WTC11 (cell line): Measurements from ENCODE around the gene KCNG3. TPM values are rescaled to one million over a fixed set of nuclear protein-coding genes. Genes with fewer than 3 reads are reported as not detected.

Source experiments
- ATAC-seq: fragments of 200-7000 bp; cut with Tn5 transposase; 2 replicates; pipeline ENCODE4 v1.10.0; 2021; ENCODE audit warnings: mild to moderate bottlenecking, moderate library complexity
- Bru-seq: library from RNA; stranded (reverse); fragments of 400-500 nt; gene quantifications from one replicate; lab custom pipeline; 2021; lab: Mats Ljungman, UMichigan
- CTCF ChIA-PET: fragments of 300-600 bp; sonication (Branson Sonifier 250); formaldehyde crosslinking; loops from one replicate; lab custom pipeline; 2021; ENCODE audit warnings: antibody characterized with exemption; lab: Charles Lee
- POLR2A ChIA-PET: fragments of 350-600 bp; sonication (Branson Sonifier 250); formaldehyde crosslinking; loops from one replicate; lab custom pipeline; 2021; ENCODE audit warnings: antibody characterized with exemption; lab: Charles Lee
- DNase-seq: peaks from one replicate; pipeline ENCODE4 v3.0.0; 2021; ENCODE audit warnings: low spot score
- H3K27ac Mint-ChIP-seq: 2 replicates; pipeline ENCODE4 v1.8.0; 2021; ENCODE audit warnings: mixed read lengths
- H3K27me3 Mint-ChIP-seq: 2 replicates; pipeline ENCODE4 v1.8.0; 2021; ENCODE audit warnings: low read depth, mild to moderate bottlenecking, moderate library complexity, mixed read lengths
- H3K36me3 Mint-ChIP-seq: 2 replicates; pipeline ENCODE4 v1.8.0; 2021; ENCODE audit warnings: mixed read lengths
- H3K4me1 Mint-ChIP-seq: 2 replicates; pipeline ENCODE4 v1.8.0; 2022; ENCODE audit warnings: mixed read lengths
- H3K4me3 Mint-ChIP-seq: 2 replicates; pipeline ENCODE4 v1.8.0; 2021; ENCODE audit warnings: mild to moderate bottlenecking, moderate library complexity, mixed read lengths
- H3K9me3 Mint-ChIP-seq: 2 replicates; pipeline ENCODE4 v1.8.0; 2021; ENCODE audit warnings: mixed read lengths
- ARID4B ChIP-seq: sonication (generic); formaldehyde crosslinking; IDR thresholded peaks from 2 replicates; pipeline ENCODE4 v1.8.0; 2023; ENCODE audit warnings: missing genetic modification reagents, mild to moderate bottlenecking, borderline replicate concordance
- ATF3 ChIP-seq: sonication (generic); formaldehyde crosslinking; conservative IDR thresholded peaks from 2 replicates; pipeline ENCODE4 v1.8.1; 2022; ENCODE audit warnings: mild to moderate bottlenecking, missing genetic modification reagents
- CREB1 ChIP-seq: sonication (generic); formaldehyde crosslinking; IDR thresholded peaks from 2 replicates; pipeline ENCODE4 v1.8.0; 2023; ENCODE audit warnings: mild to moderate bottlenecking, missing genetic modification reagents
- ELF4 ChIP-seq: sonication (generic); formaldehyde crosslinking; IDR thresholded peaks from 2 replicates; pipeline ENCODE4 v1.8.1; 2022; ENCODE audit warnings: low read depth, mild to moderate bottlenecking, moderate library complexity, missing genetic modification reagents
- EMX1 ChIP-seq: fragments of 250-450 bp; sonication (Bioruptor Pico); IDR thresholded peaks from 2 replicates; pipeline ENCODE4 v1.8.0; 2021; ENCODE audit warnings: mild to moderate bottlenecking
- ETV6 ChIP-seq: sonication (generic); formaldehyde crosslinking; IDR thresholded peaks from 2 replicates; pipeline ENCODE4 v1.8.1; 2022; ENCODE audit warnings: mild to moderate bottlenecking, missing genetic modification reagents
- FOXK1 ChIP-seq: sonication (generic); formaldehyde crosslinking; IDR thresholded peaks from 2 replicates; pipeline ENCODE4 v1.8.0; 2022; ENCODE audit warnings: mild to moderate bottlenecking, moderate library complexity, missing genetic modification reagents
- PRRX2 ChIP-seq: fragments of 250-450 bp; sonication (Bioruptor Pico); IDR thresholded peaks from 2 replicates; pipeline ENCODE4 v1.8.0; 2021; ENCODE audit warnings: mild to moderate bottlenecking
- SP1 ChIP-seq: sonication (generic); formaldehyde crosslinking; conservative IDR thresholded peaks from 2 replicates; pipeline ENCODE4 v1.8.1; 2022; ENCODE audit warnings: missing genetic modification reagents
- TCF7 ChIP-seq: sonication (generic); formaldehyde crosslinking; IDR thresholded peaks from 2 replicates; pipeline ENCODE4 v1.8.0; 2022; ENCODE audit warnings: mild to moderate bottlenecking, low read depth, missing genetic modification reagents, moderate library complexity
- ZNF263 ChIP-seq: sonication (generic); formaldehyde crosslinking; IDR thresholded peaks from 2 replicates; pipeline ENCODE4 v1.8.1; 2022; ENCODE audit warnings: low read depth, mild to moderate bottlenecking, moderate library complexity, missing genetic modification reagents
- ZNF281 ChIP-seq: sonication (generic); formaldehyde crosslinking; IDR thresholded peaks from 2 replicates; pipeline ENCODE4 v1.8.0; 2023; ENCODE audit warnings: mild to moderate bottlenecking, missing genetic modification reagents
- ZNF396 ChIP-seq: fragments of 250-450 bp; sonication (Bioruptor Pico); IDR thresholded peaks from 2 replicates; pipeline ENCODE4 v1.8.0; 2021; ENCODE audit warnings: mild to moderate bottlenecking, moderate library complexity, borderline replicate concordance
- ZNF425 ChIP-seq: fragments of 250-450 bp; sonication (Bioruptor Pico); conservative IDR thresholded peaks from 2 replicates; pipeline ENCODE4 v1.9.0; 2021; ENCODE audit warnings: mild to moderate bottlenecking
- ZNF512 ChIP-seq: sonication (generic); formaldehyde crosslinking; IDR thresholded peaks from 2 replicates; pipeline ENCODE4 v1.8.1; 2022; ENCODE audit warnings: missing genetic modification reagents, borderline replicate concordance
- long read RNA-seq, 3 experiments: library from RNA in 1 of 3; library from capped mRNA in 1 of 3; library from polyadenylated mRNA in 1 of 3; unstranded in 2 of 3; stranded (forward) in 1 of 3; transcript quantifications; one replicate each; pipeline ENCODE4 v2.0.0, GENCODE V29; 2021
- total RNA-seq: library from RNA; stranded (reverse); gene quantifications from 3 replicates; pipeline ENCODE4 v1.2.3, GENCODE V29; 2021
- TF ChIP-seq, protein P1 (sequence below): sonication (generic); formaldehyde crosslinking; IDR thresholded peaks from 2 replicates; pipeline ENCODE4 v1.8.1; 2023; ENCODE audit warnings: mild to moderate bottlenecking, moderate library complexity, missing genetic modification reagents

The KCNG3 gene
- 12.9 to 15.5 TPM (median 13.1 TPM) in 3 replicates for total RNA-seq
- percentile 76 among the genes with signal in this experiment for Bru-seq, nascent RNA
- long read RNA-seq, experiment 1, transcript KCNG3-202 (2 exons, 3,656 nt) = major isoform, 8 of 19 reads
- long read RNA-seq, experiment 1, partial matches to known transcripts = 0 of 19 reads
- long read RNA-seq, experiment 1, other reads (novel, unspliced or antisense) = 9 of 19 reads
- long read RNA-seq, experiment 2, partial matches to known transcripts = 0 of 10 reads
- long read RNA-seq, experiment 2, other reads (novel, unspliced or antisense) = 6 of 10 reads
- long read RNA-seq, experiment 3, partial matches to known transcripts = 0 of 2 reads
- long read RNA-seq, experiment 3, other reads (novel, unspliced or antisense) = 2 of 2 reads

DNA sequence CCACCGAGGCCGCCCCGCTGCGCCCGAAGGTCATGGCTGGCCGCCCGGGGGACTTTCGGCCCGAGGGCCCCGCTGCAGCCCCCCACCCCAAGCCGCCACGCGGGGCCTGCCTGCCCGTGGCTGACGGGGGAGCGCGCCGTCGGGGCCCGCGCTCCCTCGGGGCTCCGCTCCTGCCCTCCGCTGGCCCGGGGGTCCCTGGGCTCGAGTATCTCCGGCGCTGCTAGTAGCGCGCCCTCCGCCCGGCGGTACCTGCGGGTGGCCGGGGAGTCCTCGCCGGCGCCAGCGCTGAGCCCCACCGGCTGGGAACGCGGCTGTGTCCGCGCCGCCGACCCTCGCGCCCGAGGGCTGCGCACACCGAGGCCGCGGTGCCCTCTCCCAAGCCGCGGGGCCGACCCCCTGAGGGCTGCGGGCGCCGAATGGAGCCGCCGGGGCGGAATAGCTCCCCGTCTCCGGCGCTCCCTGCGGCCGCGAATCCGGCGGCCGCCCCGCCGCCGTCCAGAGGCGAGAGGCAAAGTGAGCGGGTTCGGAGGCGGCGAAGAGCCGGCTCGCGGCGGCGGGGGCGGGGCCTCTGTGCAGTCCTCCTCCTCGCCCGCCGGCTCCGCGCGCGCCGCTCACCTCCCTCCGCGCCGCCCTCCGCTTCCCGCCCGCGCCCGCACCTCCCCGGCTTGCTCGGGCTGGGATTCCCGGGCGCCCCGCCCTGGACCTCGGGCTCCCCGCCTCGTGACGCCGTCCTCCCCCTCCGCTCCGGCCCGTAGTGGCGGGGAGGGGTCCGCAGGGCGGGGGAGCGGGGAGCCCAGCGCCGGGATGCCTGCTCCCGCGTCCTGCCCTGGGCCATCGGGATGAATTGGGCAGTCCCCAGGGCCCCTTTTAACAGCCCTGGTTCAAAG, at the start of gene KCNG3:
KCNG3 (minus strand) TSS at position 515 of the 887 bp plus-strand sequence; CDS start at position 34, 481 bp downstream.
- H3K36me3 Mint-ChIP-seq = no peaks in the 10 kb centered on the region
- no peaks in the 10 kb centered on the region for H3K9me3 Mint-ChIP-seq
- peaks cover 20% of the 10 kb centered on the region for H3K27me3 Mint-ChIP-seq
- ChIA-PET CTCF (interaction anchor here (0.8 to 1.0 kb wide), 2 partner anchors 108 to 168 kb away, joined by 4 read pairs; no protein-coding TSS in a partner anchor), POLR2A (interaction anchor here (0.6 kb wide), 2 partner anchors 75 to 150 kb away, joined by 3 read pairs; no protein-coding TSS in a partner anchor)
- peak within 1 kb of the TSS; percentile 97 for H3K4me3 Mint-ChIP-seq
- peak; percentile 83 for DNase-seq
- H3K4me1 Mint-ChIP-seq = peaks cover 53% of the 10 kb centered on the region
- peak; percentile 69 for ATAC-seq
- H3K27ac Mint-ChIP-seq = peak within 1 kb of the TSS; percentile 99
- no peak for TF ChIP-seq ZNF396 (CRISPR knock-in tag)
- TF ChIP-seq ELF4 = peak; percentile 63; the same call in 1 of the 2 replicates
- TF ChIP-seq ETV6 = peak; percentile 17; the same call in 1 of the 2 replicates
- TF ChIP-seq ZNF263 = peak; percentile 24; the same call in 1 of the 2 replicates
- TF ChIP-seq, protein P1, sequence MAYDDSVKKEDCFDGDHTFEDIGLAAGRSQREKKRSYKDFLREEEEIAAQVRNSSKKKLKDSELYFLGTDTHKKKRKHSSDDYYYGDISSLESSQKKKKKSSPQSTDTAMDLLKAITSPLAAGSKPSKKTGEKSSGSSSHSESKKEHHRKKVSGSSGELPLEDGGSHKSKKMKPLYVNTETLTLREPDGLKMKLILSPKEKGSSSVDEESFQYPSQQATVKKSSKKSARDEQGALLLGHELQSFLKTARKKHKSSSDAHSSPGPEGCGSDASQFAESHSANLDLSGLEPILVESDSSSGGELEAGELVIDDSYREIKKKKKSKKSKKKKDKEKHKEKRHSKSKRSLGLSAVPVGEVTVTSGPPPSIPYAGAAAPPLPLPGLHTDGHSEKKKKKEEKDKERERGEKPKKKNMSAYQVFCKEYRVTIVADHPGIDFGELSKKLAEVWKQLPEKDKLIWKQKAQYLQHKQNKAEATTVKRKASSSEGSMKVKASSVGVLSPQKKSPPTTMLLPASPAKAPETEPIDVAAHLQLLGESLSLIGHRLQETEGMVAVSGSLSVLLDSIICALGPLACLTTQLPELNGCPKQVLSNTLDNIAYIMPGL (CRISPR knock-in tag) = no peak; the same call in 1 of the 2 replicates
- TF ChIP-seq TCF7 (CRISPR knock-in tag) = no peak
- TF ChIP-seq ATF3 (CRISPR knock-in tag) = no peak
- TF ChIP-seq ARID4B = peak; percentile 49; the same call in 1 of the 2 replicates
- no peak for TF ChIP-seq ZNF281 (CRISPR knock-in tag)
- TF ChIP-seq ZNF512 = no peak
- no peak for TF ChIP-seq CREB1 (CRISPR knock-in tag)
- TF ChIP-seq PRRX2 (CRISPR knock-in tag) = no peak
- peak; percentile 46; the same call in 1 of the 2 replicates for TF ChIP-seq SP1 (CRISPR knock-in tag)
- TF ChIP-seq EMX1 (CRISPR knock-in tag) = no peak
- peak; percentile 15; the same call in 1 of the 2 replicates for TF ChIP-seq FOXK1 (CRISPR knock-in tag)
- no peak for TF ChIP-seq ZNF425
